Spinal cord (tissue), 10 donors: Measurements from ENCODE around the gene DHRS7C. TPM values are rescaled to one million over a fixed set of nuclear protein-coding genes. Genes with fewer than 3 reads are reported as not detected.

Experiments used
- DNase-seq, 6 donors: peaks; one replicate each; pipeline versions ENCODE4 v3.0.0 to v3.0.0-alpha.2; 2013 to 2015; ENCODE audit warnings: low spot score in 6 of 6, low read depth in 4 of 6
- H3K27ac ChIP-seq: one replicate; pipeline ENCODE4 v1.5.1; 2013; ENCODE audit warnings: low read depth, low read length, control low read depth
- H3K27me3 ChIP-seq: one replicate; pipeline ENCODE4 v1.6.1; 2013; ENCODE audit warnings: low read length; ENCODE audit not compliant: control insufficient read depth, insufficient read depth
- H3K36me3 ChIP-seq: one replicate; pipeline ENCODE4 v1.6.1; 2013; ENCODE audit warnings: low read length; ENCODE audit not compliant: control insufficient read depth, insufficient read depth
- H3K4me1 ChIP-seq: one replicate; pipeline ENCODE4 v1.6.1; 2013; ENCODE audit warnings: low read length; ENCODE audit not compliant: control insufficient read depth, insufficient read depth
- H3K4me3 ChIP-seq: one replicate; pipeline ENCODE4 v1.5.1; 2013; ENCODE audit warnings: low read depth, low read length, control low read depth
- H3K9me3 ChIP-seq: one replicate; pipeline ENCODE4 v1.6.1; 2013; ENCODE audit warnings: low read length; ENCODE audit not compliant: control insufficient read depth, insufficient read depth
- WGBS: methylation state at CpG from one replicate; pipeline ENCODE4 v1.1.5; 2013; ENCODE audit warnings: missing lambda C conversion rate; ENCODE audit not compliant: insufficient coverage; 5-methylcytosine and 5-hydroxymethylcytosine counted together
- polyA plus RNA-seq, 2 donors: library from polyadenylated mRNA; unstranded; fragments of 120-200 nt; gene quantifications; one replicate each; pipeline ENCODE4 v1.2.1, GENCODE V29; 2013; ENCODE audit not compliant: insufficient read length in 2 of 2
- total RNA-seq, 2 donors: library from RNA; depleted of rRNA in 1 of 2; stranded (reverse); fragments of 120-200 nt in 1 of 2; fragments of >200 nt in 1 of 2; gene quantifications; one replicate each; pipeline versions ENCODE4 v1.2.3 to v1.2.4, GENCODE V29; 2013 to 2014
- donor health status: healthy.

The DHRS7C gene
- total and polyA plus RNA-seq, 4 donors, result 0.18 TPM; not detected in 3

GRCh38 chr17:9811086-9811485, 19.7 kb upstream of the DHRS7C start:
- Histone ChIP-seq H3K9me3 (no peaks in the 10 kb centered on the region), H3K27me3 (no peaks in the 10 kb centered on the region), H3K27ac (no peak overlapping the region), H3K36me3 (no peaks in the 10 kb centered on the region), H3K4me1 (no peaks in the 10 kb centered on the region), H3K4me3 (no peak overlapping the region)
- DNase-seq, result no peak
- WGBS, result 100% methylated on average over 4 of the region's 5 CpGs

DNA sequence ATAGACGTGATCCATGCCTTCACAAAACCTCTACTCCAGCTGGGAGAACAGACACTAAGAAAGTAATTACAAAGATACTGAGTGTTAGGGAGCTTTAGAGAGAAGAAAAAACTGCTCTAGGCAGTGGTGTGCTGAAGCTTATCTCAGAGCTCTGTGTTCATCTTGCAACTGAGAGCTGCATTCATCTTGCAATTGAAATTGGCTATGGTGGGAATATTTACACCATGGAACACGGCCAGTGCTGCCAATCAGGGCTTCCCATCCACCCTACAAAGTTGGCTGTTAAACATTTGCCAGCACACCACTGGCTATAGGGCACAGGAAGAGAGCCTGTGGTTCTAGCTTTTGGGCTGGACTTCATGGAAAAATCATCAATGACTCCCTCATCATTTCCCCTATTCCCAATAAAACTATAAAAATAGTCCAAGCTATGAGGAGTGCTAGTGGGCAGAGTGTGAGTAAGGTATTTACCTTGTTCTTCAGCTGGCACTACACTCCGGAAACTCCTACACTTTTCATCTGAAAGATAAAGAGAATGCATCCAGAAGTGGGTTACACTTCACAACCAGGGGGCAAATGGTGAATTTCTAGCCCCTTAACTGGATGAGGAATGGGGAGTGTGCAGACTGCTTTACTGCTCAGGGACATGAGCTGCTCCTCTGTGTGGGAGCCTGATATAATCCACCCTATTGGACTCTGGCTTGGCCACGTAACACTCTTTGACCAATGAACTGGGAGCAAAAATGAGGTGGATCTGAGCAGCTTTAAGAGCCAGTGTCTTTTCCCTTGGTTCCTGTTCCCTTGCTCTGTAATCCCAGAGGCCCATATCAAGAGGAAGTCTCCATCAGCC, 18.9 kb upstream of the DHRS7C start:
- H3K36me3 ChIP-seq, result no peaks in the 10 kb centered on the region
- H3K27ac ChIP-seq, result no peak overlapping the region
- H3K27me3 ChIP-seq, result no peaks in the 10 kb centered on the region
- no CpG with 5 or more reads among the region's 4 CpGs for WGBS
- H3K4me3 ChIP-seq, result no peak overlapping the region
- no peaks in the 10 kb centered on the region for H3K4me1 ChIP-seq
- DNase-seq, result no peak
- no peaks in the 10 kb centered on the region for H3K9me3 ChIP-seq

DNA sequence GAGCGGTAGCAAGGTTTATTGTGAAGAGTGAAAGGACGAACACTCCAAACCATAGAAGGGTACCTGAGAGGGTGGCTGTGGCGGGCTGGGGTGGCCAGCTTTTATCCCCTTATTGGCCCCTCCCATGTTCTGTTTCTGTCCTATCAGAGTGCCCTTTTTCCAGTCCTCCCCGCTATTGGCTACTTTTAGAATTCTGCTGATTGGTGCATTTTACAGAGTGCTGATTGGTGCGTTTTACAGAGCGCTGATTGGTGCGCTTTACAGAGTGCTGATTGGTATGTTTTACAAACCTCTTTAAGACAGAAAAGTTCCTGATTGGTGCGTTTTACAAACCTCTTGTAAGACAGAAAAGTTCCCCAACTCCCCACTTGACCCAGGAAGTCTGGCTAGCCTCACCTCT, 18.0 kb upstream of the DHRS7C start:
- H3K27ac ChIP-seq, result no peak overlapping the region
- H3K36me3 ChIP-seq, result no peaks in the 10 kb centered on the region
- DNase-seq, result no peak
- no peak overlapping the region for H3K4me3 ChIP-seq
- no peaks in the 10 kb centered on the region for H3K27me3 ChIP-seq
- H3K9me3 ChIP-seq, result no peaks in the 10 kb centered on the region
- 100% methylated on average over 2 of the region's 8 CpGs for WGBS
- H3K4me1 ChIP-seq, result no peaks in the 10 kb centered on the region

DNA sequence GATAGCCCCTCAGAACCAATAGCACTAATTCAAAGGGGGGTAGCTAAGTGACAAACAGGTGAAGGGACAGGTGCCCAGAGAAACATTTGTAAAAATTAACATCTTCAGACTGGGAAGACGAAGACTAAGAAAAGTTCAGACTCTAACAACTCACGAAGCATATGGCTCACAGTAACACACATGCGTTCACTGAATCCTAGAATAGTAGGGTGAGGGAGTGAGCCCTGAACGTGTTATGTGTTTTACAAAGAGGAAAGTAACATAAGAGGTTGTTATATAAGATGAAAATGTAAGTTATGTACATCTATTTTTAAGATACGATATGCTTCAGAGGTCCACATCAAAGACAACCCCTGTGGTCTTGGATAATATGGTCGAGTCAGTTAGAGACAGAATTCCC, 15.3 kb upstream of the DHRS7C start:
- Histone ChIP-seq H3K27ac (no peak overlapping the region), H3K4me1 (no peaks in the 10 kb centered on the region), H3K9me3 (no peaks in the 10 kb centered on the region), H3K36me3 (no peaks in the 10 kb centered on the region), H3K4me3 (no peak overlapping the region), H3K27me3 (no peaks in the 10 kb centered on the region)
- no peak for DNase-seq
- 100% methylated on average over 1 of the region's 6 CpGs for WGBS

GRCh38 chr17:9805769-9806168, 14.4 kb upstream of the DHRS7C start:
- no peaks in the 10 kb centered on the region for H3K27me3 ChIP-seq
- no peaks in the 10 kb centered on the region for H3K36me3 ChIP-seq
- H3K4me3 ChIP-seq, result no peak overlapping the region
- H3K9me3 ChIP-seq, result no peaks in the 10 kb centered on the region
- H3K4me1 ChIP-seq, result no peaks in the 10 kb centered on the region
- H3K27ac ChIP-seq, result no peak overlapping the region
- 74% methylated on average over 4 of the region's 4 CpGs for WGBS
- no peak for DNase-seq

DNA sequence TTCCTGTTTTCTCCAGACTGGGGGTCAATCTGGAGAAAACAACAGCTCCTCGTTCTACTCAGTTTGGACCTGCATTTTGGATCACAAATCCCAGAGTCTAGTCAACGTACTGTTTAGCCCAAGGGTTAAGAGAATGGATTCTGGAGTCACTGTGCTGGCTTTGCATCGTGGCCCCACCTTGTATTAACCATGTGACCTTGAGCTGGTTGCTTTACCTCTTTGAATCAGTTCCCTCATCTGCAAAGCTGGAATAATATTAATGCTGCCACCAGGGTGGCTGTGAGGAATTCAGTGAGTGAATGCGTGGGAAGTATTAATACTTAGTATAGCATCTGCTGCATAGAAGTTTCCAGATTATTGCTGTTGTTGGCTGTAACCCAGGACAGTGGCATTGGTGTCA, 11.3 kb upstream of the DHRS7C start:
- no peaks in the 10 kb centered on the region for H3K36me3 ChIP-seq
- H3K27ac ChIP-seq, result no peak overlapping the region
- 75% methylated on average over 4 of the region's 4 CpGs for WGBS
- H3K4me3 ChIP-seq, result no peak overlapping the region
- H3K27me3 ChIP-seq, result no peaks in the 10 kb centered on the region
- no peak for DNase-seq
- H3K9me3 ChIP-seq, result no peaks in the 10 kb centered on the region
- no peaks in the 10 kb centered on the region for H3K4me1 ChIP-seq

DNA sequence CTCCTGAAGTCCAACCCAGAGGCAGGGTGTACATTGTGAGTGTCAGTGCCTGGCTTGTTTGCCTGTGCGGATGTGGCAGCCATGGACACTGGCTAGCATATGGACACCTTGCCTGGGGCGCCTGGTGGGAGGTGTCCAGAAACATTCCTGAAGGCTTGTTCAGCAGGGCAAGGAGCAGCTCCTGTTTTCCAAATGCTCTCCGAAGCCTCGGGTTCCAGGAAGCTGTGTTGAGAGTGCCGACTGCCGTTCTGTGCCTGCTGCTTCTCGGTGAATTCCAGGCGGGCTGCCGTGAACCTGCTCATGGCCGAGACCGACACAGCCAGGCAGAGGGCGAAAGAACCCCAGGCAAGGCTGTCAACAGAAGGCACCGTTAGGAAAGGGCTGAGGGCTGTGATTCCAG, 10.9 kb upstream of the DHRS7C start:
- Histone ChIP-seq H3K9me3 (no peaks in the 10 kb centered on the region), H3K36me3 (no peaks in the 10 kb centered on the region), H3K4me1 (no peaks in the 10 kb centered on the region), H3K27ac (no peak overlapping the region), H3K4me3 (no peak overlapping the region), H3K27me3 (no peaks in the 10 kb centered on the region)
- DNase-seq, result no peak
- WGBS, result 85% methylated on average over 13 of the region's 13 CpGs

DNA sequence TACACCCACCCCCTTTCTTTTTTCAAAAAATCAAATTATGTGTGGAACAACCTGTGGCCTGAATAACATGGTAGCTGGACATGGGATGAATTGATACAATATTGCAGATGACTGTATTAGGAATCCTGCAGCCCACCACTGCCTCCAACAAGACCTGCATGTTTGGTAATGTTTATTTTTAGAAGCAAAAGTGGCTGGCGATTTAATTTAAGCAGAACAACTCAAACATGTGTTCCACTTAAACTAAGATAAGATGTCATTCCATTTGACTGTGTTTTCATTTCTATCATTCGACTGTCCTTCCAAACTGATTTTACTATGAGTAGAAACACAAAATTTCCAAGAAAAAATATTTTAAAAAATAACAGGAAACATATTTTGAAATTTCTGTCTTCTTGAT, 10.1 kb upstream of the DHRS7C start:
- no CpG with 5 or more reads among the region's 2 CpGs for WGBS
- no peak overlapping the region for H3K4me3 ChIP-seq
- no peaks in the 10 kb centered on the region for H3K27me3 ChIP-seq
- H3K4me1 ChIP-seq, result no peaks in the 10 kb centered on the region
- no peak for DNase-seq
- no peak overlapping the region for H3K27ac ChIP-seq
- H3K9me3 ChIP-seq, result no peaks in the 10 kb centered on the region
- H3K36me3 ChIP-seq, result no peaks in the 10 kb centered on the region

- H3K4me1 ChIP-seq, result no peaks in the 10 kb centered on the region
- DNase-seq, result no peak
- WGBS, result 88% methylated on average over 6 of the region's 7 CpGs
- no peak overlapping the region for H3K27ac ChIP-seq
- no peaks in the 10 kb centered on the region for H3K36me3 ChIP-seq
- no peaks in the 10 kb centered on the region for H3K9me3 ChIP-seq
- no peak overlapping the region for H3K4me3 ChIP-seq
- no peaks in the 10 kb centered on the region for H3K27me3 ChIP-seq
Observed at GRCh38 chr17:9798724-9799123, 7.3 kb upstream of the DHRS7C start.

DNA sequence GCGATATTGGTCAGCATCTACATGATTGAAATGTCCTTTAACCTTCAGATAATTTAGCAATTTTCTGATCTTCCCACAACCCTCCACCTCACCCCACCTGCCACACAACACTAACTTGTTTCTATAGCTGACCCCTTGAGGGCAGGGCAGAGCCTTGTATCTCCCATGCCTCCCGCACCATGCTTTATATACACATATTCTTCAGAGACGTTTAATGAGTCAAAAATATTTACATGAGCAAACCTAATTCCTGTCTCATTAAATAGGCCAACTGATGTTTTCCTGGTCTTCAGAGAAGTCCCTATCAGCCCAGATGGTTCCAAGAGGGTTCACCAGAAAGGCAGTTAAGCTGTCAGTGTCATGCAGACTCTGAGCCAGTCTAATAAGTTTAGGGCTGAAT, 6.6 kb upstream of the DHRS7C start:
- Histone ChIP-seq H3K4me3 (no peak overlapping the region), H3K36me3 (no peaks in the 10 kb centered on the region), H3K4me1 (no peaks in the 10 kb centered on the region), H3K27me3 (no peaks in the 10 kb centered on the region), H3K27ac (no peak overlapping the region), H3K9me3 (no peaks in the 10 kb centered on the region)
- 100% methylated on average over 1 of the region's 3 CpGs for WGBS
- no peak for DNase-seq
